GM18867 (cell line): ENCODE data around the gene SCARB2.
"Not testable (repeated sequence)": the region's sequence is repeated elsewhere in the genome, so short reads cannot be mapped to it uniquely, and the experiment has no call there.

Experiments used
- ATAC-seq: cut with Tn5 transposase; IDR thresholded peaks from one replicate; pipeline ENCODE4 v1.9.1; 2021; ENCODE audit warnings: mild to moderate bottlenecking, moderate library complexity; ENCODE audit not compliant: unreplicated experiment

SCARB2 gene

DNA sequence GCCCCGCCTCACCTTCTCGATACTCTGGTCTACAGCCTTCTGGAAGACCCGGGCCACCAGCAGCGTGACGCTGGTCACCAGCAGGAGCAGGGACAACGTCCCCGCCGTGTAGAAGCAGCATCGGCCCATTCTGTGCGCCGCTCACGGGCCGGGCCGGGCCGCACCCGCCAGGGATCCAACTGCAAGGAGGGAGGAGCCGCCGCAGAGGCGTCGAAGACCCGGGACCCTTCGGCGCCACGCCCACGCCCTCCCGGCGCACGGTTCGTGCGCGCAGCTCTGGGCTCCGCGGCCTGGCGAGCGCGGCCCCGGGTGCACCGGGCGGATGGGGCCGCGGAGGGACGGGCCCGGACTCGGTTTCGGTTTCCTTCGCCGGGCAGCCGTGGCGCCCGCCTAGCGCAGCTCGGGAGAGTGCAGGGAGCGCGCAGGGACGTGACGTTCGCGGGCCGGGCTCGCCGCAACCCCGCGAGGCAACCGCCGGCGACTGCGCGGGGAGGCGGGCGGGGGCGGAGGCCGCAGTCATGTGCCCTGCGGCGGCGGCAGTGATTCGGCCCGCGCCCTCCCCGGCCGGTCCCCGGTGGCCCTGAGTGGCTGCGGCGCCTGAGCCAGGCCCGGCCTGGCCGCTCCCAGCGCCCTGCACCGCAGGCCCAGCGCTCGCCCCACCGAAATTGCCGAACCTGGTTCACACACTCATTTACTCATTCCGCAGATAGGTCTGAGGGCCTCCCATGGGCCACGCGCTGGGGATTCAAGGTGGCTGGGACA, at the start of gene SCARB2:
TSS of gene SCARB2 (minus strand) at position 410 of the 762 bp plus-strand sequence. CDS start at position 129, 281 bp downstream.
- peak; percentile 83 for ATAC-seq

GRCh38 chr4:76260571-76260970, 46.9 kb upstream of the SCARB2 start:
- ATAC-seq = no peak

GRCh38 chr4:76257824-76258223, 44.2 kb upstream of the SCARB2 start:
- no peak for ATAC-seq

- no peak for ATAC-seq
Measured at GRCh38 chr4:76256968-76257367, 43.3 kb upstream of the SCARB2 start.

DNA sequence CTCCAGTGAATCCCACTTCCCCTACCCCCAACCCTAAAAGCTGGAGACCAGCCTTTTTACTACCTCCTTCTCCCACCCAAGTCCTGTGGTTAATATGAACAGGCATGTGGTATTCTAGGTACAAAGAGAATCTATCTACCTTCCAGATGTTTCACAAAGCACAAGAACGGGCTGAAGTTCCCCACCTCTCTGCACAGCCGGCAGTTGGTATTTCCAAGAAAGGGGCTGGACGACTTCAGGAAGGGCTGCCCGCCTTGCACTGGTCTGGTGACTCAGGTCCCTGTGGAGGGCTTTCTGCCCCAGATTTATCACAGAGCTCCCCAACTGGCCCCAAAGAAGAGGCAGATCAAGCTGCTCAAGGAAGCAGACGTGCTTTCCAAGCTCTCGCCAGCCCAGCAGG, 42.4 kb upstream of the SCARB2 start:
- ATAC-seq = no peak

- ATAC-seq = no peak
Measured at GRCh38 chr4:76253511-76253910, 39.9 kb upstream of the SCARB2 start.

DNA sequence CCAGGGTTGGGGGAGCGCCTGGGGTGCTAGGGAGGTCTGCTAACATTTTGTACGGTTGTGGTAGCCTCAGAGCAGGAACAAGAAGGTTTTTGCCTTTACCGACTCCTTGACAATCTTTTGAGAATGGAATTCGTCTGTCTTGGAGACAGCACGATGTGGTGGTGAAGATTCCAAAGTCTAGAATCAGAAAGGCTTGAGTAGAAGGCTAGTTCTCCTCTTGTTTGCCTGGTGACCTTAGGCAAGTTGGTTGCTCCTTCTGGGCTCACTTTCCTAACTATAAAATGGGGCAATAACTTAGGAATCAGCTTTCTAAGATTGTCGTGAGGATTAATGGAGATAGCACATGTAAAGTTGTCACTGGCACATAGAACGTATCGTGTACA, 38.6 kb upstream of the SCARB2 start:
- ATAC-seq = no peak

- no peak for ATAC-seq
Measured at GRCh38 chr4:76251441-76252270, 38.0 kb upstream of the SCARB2 start, which contains the start of gene FAM47E. Gene FAM47E, plus strand, starts transcription at chr4:76251721. Its CDS starts 26 bp downstream, at chr4:76251747.

- no peak for ATAC-seq
Measured at GRCh38 chr4:76250962-76251361, 37.3 kb upstream of the SCARB2 start.

DNA sequence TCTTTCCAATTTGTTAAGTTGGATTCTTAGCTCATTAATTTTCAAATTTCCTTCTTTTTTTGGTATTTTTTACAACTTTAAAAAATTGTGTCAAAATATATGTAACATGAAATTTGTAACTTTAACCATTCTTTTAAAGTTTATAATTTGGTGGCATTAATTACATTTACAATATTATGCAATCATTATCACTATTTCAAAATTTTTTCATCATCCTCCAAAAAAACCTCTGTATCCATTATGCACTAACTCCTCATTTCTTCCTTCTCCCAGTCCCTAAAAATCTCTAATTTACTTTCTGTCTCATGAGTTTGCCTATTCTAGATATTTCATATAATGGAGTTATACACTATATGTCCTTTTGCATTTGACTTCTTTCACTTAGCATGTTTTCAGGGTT, 33.2 kb upstream of the SCARB2 start:
- ATAC-seq = no peak

GRCh38 chr4:76246025-76246424, 32.4 kb upstream of the SCARB2 start:
- ATAC-seq = no peak

- not testable (repeated sequence) for ATAC-seq
Measured at GRCh38 chr4:76243877-76244276, 30.3 kb upstream of the SCARB2 start.

DNA sequence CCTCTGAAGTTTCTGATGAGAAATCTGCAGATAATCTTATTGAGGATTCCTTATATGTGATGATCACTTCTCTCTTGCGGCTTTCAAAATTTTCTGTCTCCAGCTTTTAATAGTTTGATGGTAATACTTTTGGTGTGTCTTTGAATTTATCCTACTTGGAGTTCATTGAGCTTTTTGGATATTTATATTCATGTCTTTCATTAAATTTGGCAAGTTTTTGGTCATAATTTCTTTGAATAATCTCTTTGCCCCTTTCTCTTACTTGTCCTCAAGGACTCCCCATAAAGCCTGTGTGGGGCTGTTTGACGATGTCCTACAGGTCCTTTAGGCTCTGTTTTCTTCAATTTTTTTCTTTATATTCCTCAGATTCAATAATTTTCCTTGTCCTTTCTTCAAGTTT, 26.6 kb upstream of the SCARB2 start:
- no peak for ATAC-seq

DNA sequence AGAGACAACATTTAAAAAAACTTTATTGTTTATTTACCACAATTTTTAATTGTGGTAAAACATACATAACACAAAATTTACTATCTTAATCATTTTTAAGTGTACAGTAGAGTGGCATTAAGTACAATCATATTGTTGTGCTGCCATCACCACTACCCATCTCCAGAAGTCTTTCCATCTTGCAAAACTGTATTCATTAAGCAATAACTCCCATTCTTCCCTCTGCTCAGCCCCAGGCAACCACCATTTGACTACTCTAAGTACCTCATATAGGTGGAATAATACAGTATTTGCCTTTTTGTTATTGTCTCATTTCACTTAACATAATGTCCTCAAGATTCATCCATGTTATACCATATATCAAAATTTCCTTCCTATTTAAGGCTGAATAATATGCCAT, 25.1 kb upstream of the SCARB2 start:
- ATAC-seq = no peak

DNA sequence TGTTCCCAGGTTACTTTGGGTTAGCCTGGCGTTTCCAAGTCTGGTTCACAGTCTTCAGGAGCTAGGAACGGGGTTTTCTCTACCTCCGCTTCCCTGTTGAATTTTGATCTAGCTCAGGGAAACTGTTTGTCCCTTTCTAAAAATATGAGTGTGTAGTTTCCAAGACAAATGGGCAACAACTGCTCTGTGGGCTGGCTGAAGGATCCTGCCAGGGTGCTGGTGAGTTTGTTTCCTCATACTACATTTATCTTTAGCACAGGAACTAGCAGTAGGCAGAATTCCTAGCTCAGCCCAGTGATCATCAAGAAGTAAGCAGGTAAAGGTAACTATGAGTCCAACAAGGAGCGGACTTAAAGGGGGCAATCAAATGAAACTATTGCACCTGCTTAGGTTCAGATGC, 24.6 kb upstream of the SCARB2 start:
- ATAC-seq = no peak

DNA sequence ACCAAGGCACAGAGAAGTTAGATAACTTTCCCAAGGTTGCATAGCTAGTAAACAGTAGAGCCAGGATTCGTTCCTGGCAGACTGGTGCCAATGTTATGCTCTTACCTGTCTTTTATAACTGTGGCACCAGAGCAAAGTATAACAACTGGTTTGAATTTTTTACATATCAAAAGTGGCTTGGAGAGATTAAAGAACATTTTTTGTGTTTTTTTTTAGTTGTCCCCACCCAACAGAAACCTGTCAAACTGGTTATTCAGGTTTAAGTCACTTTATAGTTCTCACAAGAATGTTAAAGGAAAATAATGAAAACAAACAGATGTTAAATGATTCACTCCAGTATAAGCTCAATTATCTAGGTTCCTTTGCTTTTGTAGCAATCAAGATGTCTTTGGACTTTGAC, 22.3 kb upstream of the SCARB2 start:
- ATAC-seq = no peak

- ATAC-seq = no peak
Measured at GRCh38 chr4:76235407-76235806, 21.8 kb upstream of the SCARB2 start.

- ATAC-seq = no peak
Measured at GRCh38 chr4:76234679-76235044, 21.0 kb upstream of the SCARB2 start.

DNA sequence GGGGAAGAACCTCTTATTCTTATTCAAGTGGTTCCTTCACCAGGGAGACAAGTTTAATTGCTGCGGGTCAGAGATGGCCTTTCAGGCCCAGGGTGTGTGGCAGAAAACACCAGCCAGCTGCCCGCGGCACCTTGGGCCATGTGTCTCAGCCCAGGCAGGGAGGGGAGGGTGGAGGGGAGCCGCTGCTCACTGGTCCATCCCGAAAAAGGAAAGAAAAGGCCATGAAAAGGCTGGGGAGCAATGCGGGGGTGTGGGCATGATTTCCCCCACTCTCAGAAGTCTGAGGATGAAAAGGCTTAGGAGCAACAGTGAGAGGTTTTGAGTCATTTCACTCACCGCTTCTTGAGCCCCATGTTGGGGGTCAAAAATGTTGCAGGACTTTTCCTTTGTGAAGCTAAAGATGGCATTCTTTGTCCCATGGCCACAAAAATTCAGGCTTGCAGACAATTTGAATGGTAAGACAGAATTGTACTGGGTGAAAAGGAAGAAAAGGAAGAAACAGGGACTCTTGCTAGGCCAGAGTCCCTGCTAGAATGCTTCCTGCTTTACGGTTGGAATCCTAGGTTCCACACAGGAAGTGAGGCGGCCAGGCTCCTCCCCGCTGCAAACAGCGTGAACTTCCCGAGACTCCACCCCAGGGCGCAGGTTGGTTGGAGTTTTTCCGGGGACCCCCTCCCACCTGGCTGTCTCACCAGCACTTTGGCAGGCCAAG, 20.5 kb upstream of the SCARB2 start:
- ATAC-seq = no peak

GRCh38 chr4:76233529-76233928, 19.9 kb upstream of the SCARB2 start:
- no peak for ATAC-seq

- ATAC-seq = no peak
Measured at GRCh38 chr4:76233083-76233482, 19.5 kb upstream of the SCARB2 start.

GRCh38 chr4:76232681-76233080, 19.1 kb upstream of the SCARB2 start:
- ATAC-seq = no peak
